Measurements from ENCODE around the gene KDM2B. TPM values are rescaled to one million over a fixed set of nuclear protein-coding genes. Genes with fewer than 3 reads are reported as not detected.

Gene KDM2B
- total RNA-seq, 2 donors from 2014 or later = 14.7 to 24.5 TPM

GRCh38 chr12:121578230-121579189 lies 2.3 kb downstream of the KDM2B start:
- peaks cover 5% of the 10 kb centered on the region for H3K4me1 ChIP-seq
- DNase-seq = peak; percentile 40
- intact Hi-C loops (cut with DNase I) = no loop called here
- peak overlapping the region; percentile 66 to 68 for H3K9ac ChIP-seq (ENCODE audit: low read depth in 2 of 2, low read length in 2 of 2)
- H3K9me3 ChIP-seq = no peaks in the 10 kb centered on the region
- H3K36me3 ChIP-seq = no peaks in the 10 kb centered on the region
- TF ChIP-seq CTCF (IDR thresholded peaks at IDR 0.05) = no peak
- peak overlapping the region; percentile 55 for H3K4me3 ChIP-seq
- no peaks in the 10 kb centered on the region for H3K27me3 ChIP-seq
- H3K27ac ChIP-seq = peak overlapping the region; percentile 17

GRCh38 chr12:121577443-121578180 lies 3.2 kb downstream of the KDM2B start:
- intact Hi-C loops (cut with DNase I) = no loop called here
- Histone ChIP-seq H3K9me3 (no peaks in the 10 kb centered on the region), H3K4me3 (no peak overlapping the region), H3K4me1 (peaks cover 5% of the 10 kb centered on the region), H3K36me3 (no peaks in the 10 kb centered on the region), H3K27me3 (no peaks in the 10 kb centered on the region), H3K9ac (ENCODE audit: low read depth in 2 of 2, low read length in 2 of 2) (peak overlapping the region in 1 of 2 donors; percentile 45), H3K27ac (peak overlapping the region; percentile 18)
- peak; percentile 25 for DNase-seq
- TF ChIP-seq CTCF (IDR thresholded peaks at IDR 0.05) = no peak

GRCh38 chr12:121576851-121577391 lies 3.9 kb downstream of the KDM2B start:
- no peaks in the 10 kb centered on the region for H3K36me3 ChIP-seq
- H3K9ac ChIP-seq (ENCODE audit: low read depth in 2 of 2, low read length in 2 of 2) = peak overlapping the region in 1 of 2 donors; percentile 3
- peaks cover 5% of the 10 kb centered on the region for H3K4me1 ChIP-seq
- no peak overlapping the region for H3K4me3 ChIP-seq
- no peaks in the 10 kb centered on the region for H3K27me3 ChIP-seq
- peak overlapping the region; percentile 18 for H3K27ac ChIP-seq
- no peaks in the 10 kb centered on the region for H3K9me3 ChIP-seq
- no peak for TF ChIP-seq CTCF (IDR thresholded peaks at IDR 0.05)
- peak; percentile 40 for DNase-seq
- intact Hi-C loops (cut with DNase I) = no loop called here

GRCh38 chr12:121575952-121576625 lies 4.7 kb downstream of the KDM2B start:
- no peaks in the 10 kb centered on the region for H3K36me3 ChIP-seq
- intact Hi-C loops (cut with DNase I) = no loop called here
- peaks cover 5% of the 10 kb centered on the region for H3K4me1 ChIP-seq
- H3K27me3 ChIP-seq = no peaks in the 10 kb centered on the region
- no peak for DNase-seq
- peak overlapping the region in 1 of 2 donors; percentile 3 for H3K9ac ChIP-seq (ENCODE audit: low read depth in 2 of 2, low read length in 2 of 2)
- no peak for TF ChIP-seq CTCF (IDR thresholded peaks at IDR 0.05)
- H3K27ac ChIP-seq = no peak overlapping the region
- no peaks in the 10 kb centered on the region for H3K9me3 ChIP-seq
- H3K4me3 ChIP-seq = no peak overlapping the region

GRCh38 chr12:121575051-121575450 lies 5.8 kb downstream of the KDM2B start:
- TF ChIP-seq CTCF (IDR thresholded peaks at IDR 0.05) = no peak
- H3K4me3 ChIP-seq = no peak overlapping the region
- intact Hi-C loops (cut with DNase I) = no loop called here
- no peak overlapping the region for H3K27ac ChIP-seq
- DNase-seq = no peak
- no peaks in the 10 kb centered on the region for H3K27me3 ChIP-seq
- H3K4me1 ChIP-seq = peaks cover 5% of the 10 kb centered on the region
- H3K9me3 ChIP-seq = no peaks in the 10 kb centered on the region
- no peak overlapping the region for H3K9ac ChIP-seq (ENCODE audit: low read depth in 2 of 2, low read length in 2 of 2)
- H3K36me3 ChIP-seq = no peaks in the 10 kb centered on the region
